H1 (cell line): Measurements from ENCODE around the gene CD226. TPM values are rescaled to one million over a fixed set of nuclear protein-coding genes. Genes with fewer than 3 reads are reported as not detected.

ENCODE experiments used
- CTCF ChIA-PET: fragments of 300-600 bp; sonication (Branson Sonifier 250); formaldehyde crosslinking; loops from one replicate; lab custom pipeline; 2021; ENCODE audit not compliant: partially characterized antibody; lab: Charles Lee
- POLR2A ChIA-PET: fragments of 300-600 bp; sonication (Branson Sonifier 250); formaldehyde crosslinking; loops from one replicate; lab custom pipeline; 2021; ENCODE audit warnings: inconsistent platforms; ENCODE audit not compliant: partially characterized antibody; lab: Charles Lee
- DNase-seq, 2 experiments: peaks; one replicate each; pipeline versions ENCODE4 v3.0.0 to v3.0.0-alpha.2; 2010 to 2022; ENCODE audit warnings: low spot score in 2 of 2, low read depth in 1 of 2, mixed read lengths in 1 of 2
- FAIRE-seq: peaks from 2 replicates; lab custom pipeline; 2011; peaks lifted over from hg19 to GRCh38; lab: Jason Lieb, UNC
- H2AFZ ChIP-seq: 2 replicates; pipeline ENCODE4 v1.8.1; 2012; ENCODE audit warnings: low read length, inconsistent platforms
- H2AK5ac ChIP-seq: 2 replicates; pipeline ENCODE4 v1.6.1; 2013; ENCODE audit warnings: low read depth, low read length
- H2BK120ac ChIP-seq: replicated peaks from 2 replicates; pipeline ENCODE3; 2013; ENCODE audit warnings: low read depth, low read length, inconsistent platforms
- H2BK12ac ChIP-seq: 2 replicates; pipeline ENCODE4 v1.6.1; 2013; ENCODE audit warnings: low read depth, low read length
- H2BK15ac ChIP-seq: 2 replicates; pipeline ENCODE4 v1.6.1; 2013; ENCODE audit warnings: low read length
- H2BK20ac ChIP-seq: 2 replicates; pipeline ENCODE4 v1.6.1; 2013; ENCODE audit warnings: low read length
- H2BK5ac ChIP-seq: 2 replicates; pipeline ENCODE4 v1.6.1; 2013; ENCODE audit warnings: low read depth, low read length
- H3K14ac ChIP-seq: 2 replicates; pipeline ENCODE4 v1.6.1; 2013; ENCODE audit warnings: inconsistent platforms; ENCODE audit not compliant: insufficient read length
- H3K18ac ChIP-seq: 2 replicates; pipeline ENCODE4 v1.6.1; 2013; ENCODE audit warnings: low read length; ENCODE audit errors: extremely low read depth
- H3K23ac ChIP-seq: 2 replicates; pipeline ENCODE4 v1.6.1; 2013; ENCODE audit warnings: inconsistent platforms; ENCODE audit not compliant: insufficient read length
- H3K23me2 ChIP-seq: 2 replicates; pipeline ENCODE4 v1.6.1; 2013; ENCODE audit warnings: low read depth, low read length
- H3K27ac ChIP-seq: 2 replicates; pipeline ENCODE4 v1.6.1; 2011; ENCODE audit warnings: low read depth, low read length, inconsistent platforms
- H3K27me3 ChIP-seq, 4 experiments: replicated peaks in 1 of 4; 1 replicate in 1 of 4; 2 replicates in 3 of 4; pipeline versions ENCODE4 v1.6.1 to v1.8.1; 2011 to 2013; ENCODE audit warnings: low read length in 3 of 4, mild to moderate bottlenecking in 3 of 4, inconsistent platforms in 2 of 4, mixed read lengths in 2 of 4, moderate library complexity in 1 of 4; ENCODE audit not compliant: control insufficient read depth in 3 of 4, insufficient read depth in 3 of 4; ENCODE audit errors: extremely low read depth in 1 of 4
- H3K36me3 ChIP-seq, 4 experiments: 2 replicates each; pipeline versions ENCODE4 v1.6.1 to v1.8.1; 2011 to 2013; ENCODE audit warnings: mild to moderate bottlenecking in 4 of 4, low read length in 3 of 4, moderate library complexity in 2 of 4, control low read depth in 1 of 4, inconsistent platforms in 1 of 4; ENCODE audit not compliant: insufficient read depth in 4 of 4, control insufficient read depth in 2 of 4
- H3K4ac ChIP-seq: replicated peaks from 2 replicates; pipeline ENCODE3; 2013; ENCODE audit warnings: low read length, low read depth, mixed read lengths, inconsistent platforms; ENCODE audit not compliant: insufficient read length
- H3K4me1 ChIP-seq, 4 experiments: replicated peaks in 1 of 4; 1 replicate in 1 of 4; 2 replicates in 3 of 4; pipeline versions ENCODE4 v1.6.1 to v1.8.1; 2011 to 2013; ENCODE audit warnings: low read length in 3 of 4, inconsistent platforms in 2 of 4, mixed read lengths in 1 of 4; ENCODE audit not compliant: insufficient read depth in 4 of 4, control insufficient read depth in 3 of 4
- H3K4me2 ChIP-seq, 2 experiments: 2 replicates each; pipeline versions ENCODE4 v1.6.1 to v1.8.1; 2011 to 2013; ENCODE audit warnings: low read depth in 2 of 2, low read length in 2 of 2, control low read depth in 1 of 2, inconsistent platforms in 1 of 2, mild to moderate bottlenecking in 1 of 2; ENCODE audit not compliant: insufficient read depth in 1 of 2
- H3K4me3 ChIP-seq, 4 experiments: fragments of 200-600, 300-600 bp in 1 of 4; sonication (generic), shearing (Covaris generic), sonication (Bioruptor Twin) in 1 of 4; 2 replicates each; pipeline versions ENCODE4 v1.5.1 to v1.8.1; 2011 to 2016; ENCODE audit warnings: low read length in 4 of 4, low read depth in 3 of 4, control low read depth in 2 of 4, inconsistent platforms in 2 of 4, mild to moderate bottlenecking in 2 of 4, mixed read lengths in 1 of 4, moderate library complexity in 1 of 4; ENCODE audit not compliant: insufficient read depth in 2 of 4; ENCODE audit errors: extremely low read depth in 1 of 4
- H3K56ac ChIP-seq: replicated peaks from 2 replicates; pipeline ENCODE3; 2013; ENCODE audit warnings: low read depth, mild to moderate bottlenecking, mixed read lengths, low read length, inconsistent platforms; ENCODE audit not compliant: insufficient read length
- H3K79me1 ChIP-seq: 2 replicates; pipeline ENCODE4 v1.6.1; 2013; ENCODE audit warnings: low read depth, low read length, control low read depth
- H3K79me2 ChIP-seq, 2 experiments: 2 replicates each; pipeline versions ENCODE4 v1.6.1 to v1.8.1; 2012 to 2013; ENCODE audit warnings: low read length in 2 of 2, mild to moderate bottlenecking in 2 of 2, inconsistent platforms in 1 of 2; ENCODE audit not compliant: insufficient read depth in 2 of 2, control insufficient read depth in 1 of 2
- H3K9ac ChIP-seq, 4 experiments: replicated peaks in 1 of 4; 1 replicate in 1 of 4; 2 replicates in 3 of 4; pipeline versions ENCODE4 v1.6.1 to v1.8.1; 2011 to 2013; ENCODE audit warnings: low read depth in 3 of 4, low read length in 3 of 4, control low read depth in 2 of 4, mild to moderate bottlenecking in 2 of 4, moderate library complexity in 2 of 4, inconsistent platforms in 1 of 4; ENCODE audit errors: extremely low read depth in 1 of 4
- H3K9me3 ChIP-seq, 2 experiments: 2 replicates each; pipeline versions ENCODE4 v1.6.1 to v1.8.1; 2012 to 2013; ENCODE audit warnings: mild to moderate bottlenecking in 2 of 2, moderate library complexity in 2 of 2, control low read depth in 1 of 2, inconsistent platforms in 1 of 2, low read depth in 1 of 2, low read length in 1 of 2, mixed read lengths in 1 of 2; ENCODE audit not compliant: insufficient read depth in 2 of 2
- H4K20me1 ChIP-seq, 2 experiments: replicated peaks in 1 of 2; 2 replicates each; pipeline versions ENCODE3 to v1.8.1; 2011 to 2013; ENCODE audit warnings: inconsistent platforms in 2 of 2, low read length in 2 of 2, mild to moderate bottlenecking in 1 of 2; ENCODE audit not compliant: insufficient read depth in 2 of 2, control insufficient read depth in 1 of 2
- H4K5ac ChIP-seq: 2 replicates; pipeline ENCODE4 v1.6.1; 2013; ENCODE audit warnings: low read length, low read depth, mixed read lengths, inconsistent platforms; ENCODE audit not compliant: insufficient read length
- H4K8ac ChIP-seq: 2 replicates; pipeline ENCODE4 v1.8.0; 2013; ENCODE audit warnings: mild to moderate bottlenecking, moderate library complexity, low read length, inconsistent platforms; ENCODE audit not compliant: insufficient read depth; ENCODE audit errors: extremely low read depth
- H4K91ac ChIP-seq: replicated peaks from 2 replicates; pipeline ENCODE3; 2013; ENCODE audit warnings: low read length, mixed read lengths, inconsistent platforms; ENCODE audit not compliant: insufficient read length
- CTBP2 ChIP-seq: IDR thresholded peaks from 2 replicates; pipeline ENCODE4 v1.7.0; 2011; ENCODE audit warnings: borderline replicate concordance, mild to moderate bottlenecking, moderate library complexity, mixed read lengths, low read length; ENCODE audit not compliant: insufficient read depth, insufficient read length
- CTCF ChIP-seq, 3 experiments: IDR thresholded peaks; 1 replicate in 2 of 3; 2 replicates in 1 of 3; pipeline versions ENCODE4 v1.5.1 to v1.6.1; 2011; ENCODE audit warnings: low read length in 3 of 3, mild to moderate bottlenecking in 3 of 3, inconsistent platforms in 2 of 3, low read depth in 1 of 3, moderate library complexity in 1 of 3; ENCODE audit not compliant: insufficient read depth in 1 of 3; ENCODE audit errors: control extremely low read depth in 1 of 3
- E2F6 ChIP-seq: IDR thresholded peaks from 2 replicates; pipeline ENCODE4 v1.6.1; 2012; ENCODE audit warnings: inconsistent platforms
- HDAC6 ChIP-seq: IDR thresholded peaks from one replicate; pipeline ENCODE4 v1.7.1; 2012; ENCODE audit warnings: low read depth, mild to moderate bottlenecking, inconsistent platforms, low read length, moderate library complexity
- PHF8 ChIP-seq: fragments of 200-600 bp; sonication (generic); conservative IDR thresholded peaks from 2 replicates; pipeline ENCODE4 v1.7.1; 2012; ENCODE audit warnings: low read depth, mild to moderate bottlenecking, inconsistent platforms, low read length, moderate library complexity
- RAD21 ChIP-seq, 2 experiments: IDR thresholded peaks in 1 of 2; conservative IDR thresholded peaks in 1 of 2; 2 replicates each; pipeline ENCODE4 v1.6.1; 2011; ENCODE audit warnings: low read depth in 2 of 2, low read length in 2 of 2, improper control_type of control experiment in 1 of 2, inconsistent platforms in 1 of 2, mild to moderate bottlenecking in 1 of 2, moderate library complexity in 1 of 2
- SIRT6 ChIP-seq: IDR thresholded peaks from one replicate; pipeline ENCODE4 v1.7.1; 2012; ENCODE audit warnings: low read length, inconsistent platforms
- SP4 ChIP-seq: IDR thresholded peaks from 2 replicates; pipeline ENCODE4 v1.6.1; 2012; ENCODE audit warnings: low read length, inconsistent platforms
- SUZ12 ChIP-seq: fragments of 200-600 bp; sonication (generic); IDR thresholded peaks from 2 replicates; pipeline ENCODE4 v1.6.1; 2012; ENCODE audit warnings: mild to moderate bottlenecking, inconsistent platforms, low read length, moderate library complexity, mixed read lengths
- TCF12 ChIP-seq: IDR thresholded peaks from 2 replicates; pipeline ENCODE4 v1.6.1; 2011; ENCODE audit warnings: low read depth, mild to moderate bottlenecking, low read length
- WGBS, 2 experiments: shearing (Covaris generic) in 1 of 2; methylation state at CpG; one replicate each; pipeline versions ENCODE4 v1.1.6 to v1.1.7; 2013 to 2015; ENCODE audit warnings: low lambda C conversion rate in 2 of 2, mixed read lengths in 2 of 2, inconsistent platforms in 1 of 2, low coverage in 1 of 2, missing lambda C conversion rate in 1 of 2; ENCODE audit not compliant: insufficient replicate concordance in 2 of 2, insufficient coverage in 1 of 2, insufficient read length in 1 of 2; ENCODE audit errors: extremely low coverage in 1 of 2, missing lambda C conversion rate in 1 of 2; 5-methylcytosine and 5-hydroxymethylcytosine counted together
- polyA plus RNA-seq, 7 experiments: library from polyadenylated mRNA; depleted of rRNA in 3 of 7; stranded (reverse) in 5 of 7; unstranded in 2 of 7; fragments of >200 nt in 5 of 7; fragments of 200-250 nt in 2 of 7; gene quantifications; 1 replicate in 5 of 7; 2 replicates in 1 of 7; 4 replicates in 1 of 7; pipeline versions ENCODE4 v1.2.1 to v1.2.3, GENCODE V29; 2011 to 2013; ENCODE audit warnings: missing spikeins in 2 of 7, mixed read lengths in 2 of 7
- total RNA-seq: library from RNA; stranded (reverse); fragmentation: NEBNext Ultra II Directional; extraction: Animal tissue kit (Norgen Biotek cat#: 25700); gene quantifications from 2 replicates; pipeline ENCODE4 v1.2.1, GENCODE V29; 2021

The CD226 gene
- total and polyA plus RNA-seq, 2 of the 8 experiments (the other 6 are each of a cell fraction or from before 2014, with no cell fraction given) = not detected

- Histone ChIP-seq H2AK5ac (no peak overlapping the region), H3K9ac (no peak overlapping the region), H3K56ac (no peak overlapping the region), H4K5ac (no peak overlapping the region), H2BK5ac (no peak overlapping the region), H3K79me1 (no peaks in the 10 kb centered on the region), H2BK20ac (no peak overlapping the region), H4K8ac (no peak overlapping the region), H3K23me2 (no peaks in the 10 kb centered on the region), H2AFZ (no peak overlapping the region), H3K23ac (no peak overlapping the region), H3K79me2 (no peaks in the 10 kb centered on the region), H3K9me3 (peaks cover 0 to 5% of the 10 kb centered on the region in 2 experiments; a peak in 1 of 4 replicates), H2BK12ac (no peak overlapping the region), H3K14ac (no peak overlapping the region), H4K20me1 (no peaks in the 10 kb centered on the region), H3K18ac (no peak overlapping the region), H3K4me2 (no peak overlapping the region), H3K36me3 (no peaks in the 10 kb centered on the region), H2BK15ac (no peak overlapping the region), H3K4me1 (no peaks in the 10 kb centered on the region; a peak in 1 of 7 replicates), H3K27ac (no peak overlapping the region), H3K4me3 (no peak overlapping the region), H2BK120ac (no peak overlapping the region), H3K27me3 (no peaks in the 10 kb centered on the region), H4K91ac (no peak overlapping the region), H3K4ac (no peak overlapping the region)
- POLR2A ChIA-PET = no interaction called here
- 91% methylated on average over 5 of the region's 5 CpGs; no CpG with 5 or more reads in 1 of the 2 experiments for WGBS, 2 experiments
- CTCF ChIA-PET = no interaction called here
- DNase-seq (no peak), FAIRE-seq (no peak)
- TF ChIP-seq HDAC6 (no peak), SP4 (no peak), PHF8 (no peak), TCF12 (no peak), SUZ12 (no peak), E2F6 (no peak), CTCF (IDR thresholded peaks at IDR 0.05; ENCODE audit: control extremely low read depth in 1 of 3, insufficient read depth in 1 of 3, low read depth in 1 of 3, low read length in 3 of 3) (no peak), RAD21 (IDR thresholded peaks at IDR 0.05 in 1 of 2, conservative IDR thresholded peaks at IDR 0.05 in 1 of 2; ENCODE audit: low read depth in 2 of 2, low read length in 2 of 2) (no peak), CTBP2 (no peak), SIRT6 (no peak)
Observed at GRCh38 chr18:69817335-69817940, 130.2 kb downstream of the CD226 start.
